ENCODE measurements around the gene BOLL.

GRCh38 chr2:197810491-197810890 is 25.4 kb upstream of the BOLL start:
- TF ChIP-seq CTCF (IDR thresholded peaks at IDR 0.05; ENCODE audit: poor library complexity, severe bottlenecking) (no peak), POLR2AphosphoS5 (IDR thresholded peaks at IDR 0.05) (no peak), TAF1 (IDR thresholded peaks at IDR 0.05; ENCODE audit: low read depth) (no peak), MXI1 (conservative IDR thresholded peaks at IDR 0.05; ENCODE audit: poor library complexity, severe bottlenecking) (no peak), RAD21 (conservative IDR thresholded peaks at IDR 0.05) (no peak)
